ENCODE data around the gene HINT1.

HINT1 gene

GRCh38 chr5:131109540-131110255 lies 55.4 kb downstream of the HINT1 start:
- peak; percentile 28 for DNase-seq

All from EL (cell line).